GM15510 (cell line): ENCODE data around the gene KCNIP1.

Experiments used
- POLR2A ChIP-seq: IDR thresholded peaks from 3 replicates; pipeline ENCODE4 v1.6.1; 2011; ENCODE audit warnings: borderline replicate concordance; ENCODE audit not compliant: insufficient read length; ENCODE audit errors: extremely low read depth

KCNIP1 gene

GRCh38 chr5:170557314-170557713 lies 53.5 kb downstream of the KCNIP1 start:
- no peak for TF ChIP-seq POLR2A

DNA sequence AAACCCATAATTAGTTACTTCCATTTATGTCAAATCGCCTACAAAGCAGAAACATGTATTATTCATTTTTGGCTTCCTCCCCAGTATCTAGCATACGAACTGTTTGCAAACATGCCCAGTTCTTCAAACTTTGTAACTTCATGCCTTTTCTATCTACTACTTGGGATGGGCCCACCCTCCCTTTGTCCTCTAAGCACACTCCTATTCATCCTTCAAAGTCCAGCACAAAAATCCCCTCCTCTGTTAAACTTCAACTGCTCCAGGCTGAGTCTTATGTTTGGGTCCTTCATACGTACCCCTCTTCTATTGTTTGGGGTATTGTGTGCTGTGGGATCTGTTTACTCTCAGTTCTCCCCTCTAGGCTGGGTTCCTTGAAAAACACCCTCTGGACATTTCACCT lies 55.5 kb downstream of the KCNIP1 start:
- TF ChIP-seq POLR2A: no peak

DNA sequence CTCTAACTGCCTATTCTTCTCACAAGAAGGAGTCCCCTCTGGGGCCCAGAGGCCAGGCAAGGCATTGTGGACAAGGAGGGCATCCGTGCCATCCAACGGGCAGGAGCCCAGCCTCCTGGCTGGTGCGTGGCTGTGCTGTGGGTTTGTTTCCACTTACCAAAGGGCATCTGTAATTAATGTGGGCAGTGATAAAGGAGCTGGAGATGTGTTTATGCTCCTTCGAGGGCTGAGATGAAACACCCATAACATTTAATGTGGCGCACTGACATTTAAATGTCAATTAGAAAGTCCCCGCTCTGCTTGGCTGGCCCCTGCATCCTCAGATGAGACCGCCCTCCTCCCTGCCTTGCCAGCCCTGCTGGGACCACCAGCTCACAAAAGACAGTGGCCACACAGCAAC lies 57.1 kb downstream of the KCNIP1 start:
- TF ChIP-seq POLR2A: no peak

DNA sequence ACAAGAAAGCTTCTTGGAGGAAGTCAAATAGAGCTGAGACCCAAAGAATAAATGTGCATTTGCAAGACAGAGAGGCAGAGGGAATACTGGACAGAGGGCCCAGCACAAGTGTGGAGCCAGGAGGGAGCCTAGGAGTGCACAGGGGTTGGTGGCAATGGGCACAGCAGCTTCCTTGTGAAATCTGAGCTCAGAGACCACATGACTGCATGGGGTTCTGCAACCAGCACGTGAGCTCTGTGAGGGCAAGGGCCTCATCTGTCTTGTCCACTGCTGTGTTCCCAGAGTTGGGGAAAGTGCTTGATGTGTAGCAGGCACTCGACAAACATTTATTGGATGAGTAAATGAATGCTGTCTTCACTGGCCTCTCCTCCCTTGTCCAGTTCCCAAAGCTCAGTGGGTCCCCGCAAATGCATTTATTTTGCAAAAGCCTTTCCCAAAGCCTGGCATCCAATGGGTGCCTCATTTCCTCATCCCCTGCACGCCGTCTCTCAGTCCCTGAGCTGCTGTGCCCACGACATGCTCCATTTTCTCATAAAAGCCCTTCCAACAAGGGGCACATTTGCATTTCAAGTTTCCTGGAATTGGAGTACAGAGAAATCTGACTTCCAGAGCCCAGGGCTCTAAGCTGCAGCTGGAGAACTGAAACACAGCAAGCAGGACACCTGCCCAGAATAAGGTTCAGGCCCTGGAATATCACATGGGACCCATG lies 58.5 kb downstream of the KCNIP1 start:
- TF ChIP-seq POLR2A: no peak

- no peak for TF ChIP-seq POLR2A
These were observed 59.0 kb downstream of the KCNIP1 start for GRCh38 chr5:170562875-170563228.

DNA sequence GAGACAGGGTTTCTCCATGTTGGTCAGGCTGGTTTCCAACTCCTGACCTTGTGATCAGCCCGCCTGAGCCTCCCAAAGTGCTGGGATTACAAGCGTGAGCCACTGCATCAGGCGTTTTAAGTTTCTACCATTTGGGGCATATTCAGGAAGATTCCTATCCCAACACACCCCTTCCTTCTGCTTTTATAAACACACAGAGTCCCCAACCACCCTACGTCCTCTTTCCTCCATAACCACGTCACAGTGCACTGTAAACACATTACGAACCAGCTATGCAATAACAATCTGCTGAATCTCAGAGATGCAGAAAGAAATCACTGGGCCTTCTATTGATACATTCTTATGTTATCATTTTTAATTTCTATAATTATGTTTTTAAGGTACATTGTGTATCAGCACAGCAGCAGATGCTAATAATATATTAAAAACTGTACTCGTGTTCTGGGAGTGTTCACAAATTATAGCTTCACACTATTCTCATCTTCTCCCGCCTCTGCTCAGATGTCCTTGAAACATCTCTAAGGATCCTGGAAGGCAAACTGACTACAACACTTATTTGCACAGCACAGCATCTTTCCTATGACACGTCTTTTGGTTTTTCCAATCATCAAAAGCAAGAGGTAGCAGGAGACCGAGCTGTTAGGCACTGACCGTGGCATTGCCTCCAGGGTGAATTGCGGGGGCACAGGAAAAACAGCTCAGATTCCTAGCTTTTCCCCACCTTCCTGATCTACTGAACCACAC lies 60.2 kb downstream of the KCNIP1 start:
- no peak for TF ChIP-seq POLR2A

GRCh38 chr5:170565072-170565471 lies 61.3 kb downstream of the KCNIP1 start:
- no peak for TF ChIP-seq POLR2A

DNA sequence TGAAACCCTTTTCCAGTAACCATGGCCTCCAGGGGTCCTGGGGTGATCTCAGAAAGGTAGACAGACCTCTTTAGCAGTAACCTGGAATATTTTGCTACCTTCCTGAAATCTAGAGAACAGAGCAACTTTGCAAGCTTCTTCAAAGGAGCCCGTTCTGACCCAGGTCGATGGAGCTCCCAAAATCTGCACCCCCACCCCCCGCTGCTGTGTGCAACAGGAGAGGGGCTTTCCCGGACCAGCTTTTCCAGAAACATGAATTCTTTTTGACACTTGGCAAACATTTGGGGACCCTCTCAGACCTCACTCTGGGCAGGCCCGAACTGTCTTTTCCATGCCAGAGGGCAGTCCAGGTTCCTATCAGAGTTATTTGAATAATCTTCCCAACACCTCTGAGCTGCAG lies 65.3 kb downstream of the KCNIP1 start:
- TF ChIP-seq POLR2A: no peak

DNA sequence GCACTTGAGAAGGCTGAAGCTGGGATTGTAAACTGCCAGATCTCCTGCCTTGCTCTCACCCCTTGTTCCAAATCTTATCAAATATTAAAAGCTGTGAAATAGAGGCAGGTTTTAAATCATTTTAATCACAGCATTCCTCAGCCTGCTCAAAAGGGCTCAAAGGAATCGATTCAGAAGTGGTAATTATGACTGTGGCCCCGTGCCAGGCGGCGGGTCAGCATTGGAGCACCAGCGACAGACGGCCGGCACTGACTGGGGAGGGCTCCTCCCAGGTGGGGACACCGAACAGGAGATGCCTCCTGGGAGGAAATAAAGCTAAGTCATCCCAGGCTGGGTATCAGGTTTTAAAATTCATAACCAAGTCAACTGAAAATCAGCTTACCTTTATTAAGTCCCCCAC lies 66.7 kb downstream of the KCNIP1 start:
- TF ChIP-seq POLR2A: no peak

- TF ChIP-seq POLR2A: no peak
These were observed 67.5 kb downstream of the KCNIP1 start for GRCh38 chr5:170571281-170571731.

DNA sequence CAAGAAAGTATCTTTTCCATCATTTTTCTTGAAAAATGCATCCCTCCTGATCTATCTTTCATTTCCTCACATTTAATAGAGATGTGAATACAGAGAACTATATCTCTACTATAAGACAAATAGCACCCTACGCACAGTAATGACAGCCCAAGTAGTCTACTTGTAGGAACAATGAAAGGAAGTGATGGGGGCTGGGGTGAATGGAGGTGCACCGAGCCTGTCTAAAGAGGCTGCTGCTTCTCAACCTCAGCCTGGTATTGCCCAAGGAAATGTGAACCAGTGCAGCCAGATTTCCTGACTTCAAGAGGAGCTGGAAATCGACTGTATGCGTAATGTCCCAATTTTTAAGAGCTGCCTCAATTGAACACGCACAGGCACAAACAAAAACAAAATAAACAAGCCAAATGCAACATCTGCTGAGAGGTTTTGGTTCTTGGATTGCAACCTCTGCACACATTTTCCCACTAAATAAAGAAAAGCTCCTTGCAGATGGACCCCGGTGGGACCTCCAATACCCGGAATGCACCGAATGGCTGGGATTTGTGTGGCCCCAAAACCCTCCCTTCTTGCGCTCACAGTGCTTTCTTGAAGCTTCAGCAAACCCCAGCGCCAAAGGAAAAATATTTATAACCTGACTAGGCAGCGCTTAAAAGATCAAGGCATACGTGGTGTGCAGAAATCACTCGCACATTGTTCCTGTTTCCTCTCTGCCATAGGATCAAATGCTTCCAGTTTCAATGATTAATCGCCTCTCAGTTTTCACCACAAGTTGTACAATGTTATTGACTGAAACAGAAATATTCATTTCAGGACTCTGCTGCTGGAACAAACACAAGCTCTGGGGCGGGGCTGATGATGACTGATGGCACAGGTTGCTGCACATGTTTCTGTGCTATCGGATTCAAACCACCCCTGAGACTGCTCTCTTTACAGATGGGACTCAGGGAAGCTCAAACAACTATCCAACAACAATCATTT lies 68.3 kb downstream of the KCNIP1 start:
- TF ChIP-seq POLR2A: no peak

DNA sequence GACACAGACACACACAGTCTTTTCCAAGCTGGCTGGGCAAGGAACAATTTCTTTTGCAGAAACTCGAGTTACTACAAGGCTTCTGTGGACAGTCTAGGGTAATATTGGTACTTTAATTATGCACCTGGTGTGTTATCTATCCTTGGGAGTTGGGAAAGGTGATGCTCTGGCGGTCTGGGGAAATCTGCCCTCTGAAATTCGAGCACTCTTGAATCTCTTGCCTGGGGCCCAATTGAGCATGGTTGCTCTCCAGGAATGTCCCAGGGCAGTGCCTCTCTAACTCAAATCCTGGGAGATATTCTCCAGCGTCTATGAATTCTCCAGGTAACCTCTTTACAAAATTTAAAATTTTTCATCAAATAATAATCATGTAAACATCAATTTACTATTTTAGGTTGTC lies 69.3 kb downstream of the KCNIP1 start:
- TF ChIP-seq POLR2A: no peak

DNA sequence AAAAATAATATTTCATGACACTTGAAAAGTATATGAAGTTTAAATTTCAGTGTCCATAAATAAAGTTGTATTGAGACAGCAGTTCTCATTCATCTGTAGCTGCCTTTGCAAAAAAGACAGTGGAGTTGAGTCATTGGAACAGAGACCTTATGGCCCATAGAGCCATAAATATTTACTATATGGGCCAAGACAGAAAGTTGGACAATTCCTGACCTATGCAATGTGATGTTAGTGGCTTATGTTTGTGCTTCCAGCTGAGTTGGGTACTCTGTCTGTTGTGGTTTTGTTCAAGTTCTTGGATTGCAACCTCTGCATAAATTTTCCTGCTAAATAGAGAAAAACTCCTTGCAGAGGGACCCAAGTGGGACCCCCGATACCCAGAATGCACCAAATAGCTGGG lies 69.8 kb downstream of the KCNIP1 start:
- TF ChIP-seq POLR2A: no peak

DNA sequence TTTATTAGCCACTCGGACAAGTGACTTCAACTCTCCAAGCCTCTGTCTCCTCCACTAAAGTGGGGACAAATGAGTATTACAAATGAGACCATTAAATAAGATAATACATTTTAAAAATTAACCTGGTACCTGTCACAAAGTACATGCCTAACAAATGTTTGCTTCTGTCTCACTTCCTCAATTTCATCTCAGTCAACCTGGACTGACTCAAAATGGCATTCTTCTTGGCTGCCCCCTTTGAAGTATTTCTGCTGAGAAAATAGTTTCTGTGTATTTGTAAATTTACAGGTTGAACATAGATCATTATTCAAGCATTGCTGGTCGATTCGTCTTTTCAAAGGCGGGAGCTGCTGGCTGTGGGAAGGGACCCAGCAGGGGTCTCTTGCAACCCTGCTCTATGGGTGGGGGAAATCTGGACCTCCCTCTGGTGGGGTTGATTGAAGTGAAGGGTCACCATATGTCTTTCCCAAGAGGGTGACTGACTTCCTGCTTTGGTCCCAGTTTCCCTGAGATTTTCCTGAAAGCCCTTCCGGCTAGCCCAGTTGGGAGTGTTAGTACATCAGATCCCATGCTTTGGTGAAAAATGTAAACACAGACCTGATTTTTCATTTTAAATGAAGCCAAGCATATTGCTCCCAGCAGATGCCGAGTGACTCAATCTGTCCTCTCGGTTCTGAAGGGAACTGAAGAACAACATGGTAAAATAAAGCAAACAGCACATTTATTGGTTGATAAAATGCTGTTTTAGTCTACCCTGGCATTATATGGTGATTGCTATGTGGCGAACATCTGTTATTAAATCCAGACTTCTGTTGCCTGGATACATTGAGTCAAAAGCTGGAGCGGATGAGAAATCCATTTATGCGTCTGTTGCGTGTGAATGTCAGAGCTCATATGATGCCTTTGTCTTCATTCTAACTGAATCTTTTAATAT lies 73.0 kb downstream of the KCNIP1 start:
- no peak for TF ChIP-seq POLR2A
